Muscle layer of colon (tissue), 2 donors: ENCODE data around the gene ARHGEF40.
"Not testable (repeated sequence)": the region's sequence is repeated elsewhere in the genome, so short reads cannot be mapped to it uniquely, and the experiment has no call there.

Experiments used
- H3K27ac ChIP-seq: one replicate; pipeline ENCODE4 v1.7.0; 2013; ENCODE audit warnings: low read depth, mild to moderate bottlenecking, low read length, moderate library complexity
- H3K27me3 ChIP-seq, 2 donors: one replicate each; pipeline ENCODE4 v1.7.0; 2013; ENCODE audit warnings: low read length in 2 of 2, mild to moderate bottlenecking in 2 of 2; ENCODE audit not compliant: insufficient read depth in 2 of 2, control insufficient read depth in 1 of 2
- H3K36me3 ChIP-seq: one replicate; pipeline ENCODE4 v1.7.0; 2013; ENCODE audit warnings: mild to moderate bottlenecking, low read length; ENCODE audit not compliant: insufficient read depth
- H3K4me1 ChIP-seq: one replicate; pipeline ENCODE4 v1.7.0; 2013; ENCODE audit warnings: mild to moderate bottlenecking, low read length; ENCODE audit not compliant: insufficient read depth
- H3K4me3 ChIP-seq, 2 donors: one replicate each; pipeline ENCODE4 v1.7.0; 2013; ENCODE audit warnings: low read length in 2 of 2, low read depth in 1 of 2, mild to moderate bottlenecking in 1 of 2, moderate library complexity in 1 of 2
- H3K9ac ChIP-seq: one replicate; pipeline ENCODE4 v1.7.0; 2013; ENCODE audit warnings: low read length
- H3K9me3 ChIP-seq: one replicate; pipeline ENCODE4 v1.7.0; 2013; ENCODE audit warnings: mild to moderate bottlenecking, low read length
- donor health status: abdominal sarcoma.
- donor health status: Adenocarcinoma of cecum.

The ARHGEF40 gene

DNA sequence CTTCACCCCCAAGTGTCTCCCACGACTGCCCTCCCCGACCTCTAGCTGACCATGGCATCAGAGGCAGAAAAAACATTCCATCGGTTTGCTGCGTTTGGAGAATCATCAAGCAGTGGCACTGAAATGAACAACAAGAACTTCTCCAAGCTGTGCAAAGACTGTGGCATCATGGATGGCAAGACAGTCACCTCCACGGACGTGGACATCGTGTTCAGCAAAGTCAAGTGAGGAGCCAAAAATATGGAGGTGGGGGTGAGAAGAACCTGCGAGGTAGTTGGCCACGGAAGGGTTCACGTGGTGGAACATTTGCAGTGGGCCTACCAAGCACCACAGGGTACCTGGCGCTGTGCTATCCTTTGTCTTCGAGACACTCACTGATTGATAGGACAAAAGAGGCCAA, 39.6 kb upstream of the ARHGEF40 start:
- Histone ChIP-seq H3K36me3 (no peaks in the 10 kb centered on the region), H3K27ac (no peak overlapping the region), H3K9ac (no peak overlapping the region), H3K4me3 (no peak overlapping the region), H3K4me1 (peaks cover 7% of the 10 kb centered on the region), H3K27me3 (no peaks in the 10 kb centered on the region), H3K9me3 (no peaks in the 10 kb centered on the region)

DNA sequence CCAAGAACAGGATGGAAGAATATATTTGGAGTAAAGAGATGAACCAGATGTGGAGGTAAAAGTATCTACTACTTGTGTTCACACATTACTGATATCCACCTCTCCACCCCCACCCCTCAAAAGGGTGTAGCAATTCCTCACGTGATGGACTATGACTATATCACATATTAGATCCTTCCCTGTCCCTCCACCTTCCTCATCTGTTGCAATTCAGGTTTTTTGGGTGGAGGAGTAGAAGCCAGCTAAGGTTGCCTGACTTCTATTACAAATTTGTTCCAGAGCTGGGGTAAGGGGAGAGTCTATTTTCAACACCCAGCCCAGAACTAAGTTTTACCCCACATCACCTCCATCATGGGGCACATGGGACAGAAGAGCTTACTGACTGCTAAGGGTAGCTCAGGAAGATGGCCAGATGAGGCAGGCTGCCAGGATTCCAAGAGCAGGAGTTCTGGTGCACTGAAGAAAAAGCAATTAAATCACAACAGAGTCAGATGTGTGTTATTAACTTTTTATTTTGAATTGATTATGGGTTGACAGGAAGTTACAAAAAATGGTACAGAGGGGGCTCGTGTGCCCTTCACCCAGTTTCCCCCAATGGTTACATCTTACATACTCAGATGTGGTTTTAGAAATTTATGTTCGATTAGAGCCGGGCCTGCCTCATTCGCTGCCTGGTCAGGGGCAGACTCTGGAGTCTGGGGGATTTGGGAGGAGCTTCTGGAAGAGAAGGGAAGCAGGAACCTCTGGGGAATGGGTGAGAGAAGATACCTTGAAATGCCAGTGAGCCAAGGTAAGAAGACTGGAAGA, 37.6 kb upstream of the ARHGEF40 start:
- no peak overlapping the region for H3K27ac ChIP-seq
- H3K9ac ChIP-seq: no peak overlapping the region
- H3K9me3 ChIP-seq: no peaks in the 10 kb centered on the region
- H3K36me3 ChIP-seq: no peaks in the 10 kb centered on the region
- H3K27me3 ChIP-seq: no peaks in the 10 kb centered on the region
- no peak overlapping the region for H3K4me3 ChIP-seq
- H3K4me1 ChIP-seq: no peaks in the 10 kb centered on the region

DNA sequence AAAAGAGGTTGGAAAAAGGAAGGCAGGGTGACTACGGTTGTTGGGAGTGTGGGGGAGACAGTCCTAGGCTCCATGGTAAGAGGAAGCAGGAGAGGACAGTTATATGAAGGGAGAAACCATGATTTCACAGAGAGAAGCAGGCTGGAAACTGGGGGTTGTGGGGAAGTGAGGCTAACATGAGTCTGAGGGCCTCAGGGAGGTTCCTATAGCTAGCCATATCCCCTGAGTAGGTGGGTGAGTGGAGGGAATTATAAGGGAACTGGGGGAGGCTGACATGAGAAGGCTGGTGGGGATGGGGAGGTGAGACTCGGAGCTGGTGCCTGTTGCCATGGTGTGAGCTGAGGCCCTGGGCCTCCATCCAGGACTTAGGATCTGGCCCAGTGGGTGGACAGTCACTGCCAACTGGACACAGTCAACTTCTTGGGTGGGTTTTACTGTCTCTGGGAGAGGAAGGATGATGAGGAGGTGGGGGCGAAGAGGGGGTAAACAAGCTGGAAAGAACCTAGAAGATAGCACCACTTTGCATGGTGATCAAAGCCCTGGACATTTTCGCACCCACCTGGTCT, 36.9 kb upstream of the ARHGEF40 start:
- Histone ChIP-seq H3K36me3 (no peaks in the 10 kb centered on the region), H3K27ac (no peak overlapping the region), H3K4me3 (no peak overlapping the region), H3K9me3 (no peaks in the 10 kb centered on the region), H3K27me3 (no peaks in the 10 kb centered on the region), H3K9ac (no peak overlapping the region), H3K4me1 (peaks cover 4% of the 10 kb centered on the region)

- H3K4me3 ChIP-seq: no peak within 1 kb of the TSS
- no peaks in the 10 kb centered on the region for H3K36me3 ChIP-seq
- no peaks in the 10 kb centered on the region for H3K27me3 ChIP-seq
- no peak within 1 kb of the TSS for H3K9ac ChIP-seq
- no peak within 1 kb of the TSS for H3K27ac ChIP-seq
- H3K4me1 ChIP-seq: peaks cover 19% of the 10 kb centered on the region
- no peaks in the 10 kb centered on the region for H3K9me3 ChIP-seq
These were observed 35.4 kb upstream of the ARHGEF40 start, which contains the start of gene RNASE13 for GRCh38 chr14:21034707-21035106. Gene RNASE13, minus strand, starts transcription at chr14:21034807. Its CDS starts 519 bp downstream, at chr14:21034288.

GRCh38 chr14:21036751-21037150, 33.4 kb upstream of the ARHGEF40 start:
- Histone ChIP-seq H3K27ac (no peak overlapping the region), H3K4me1 (peaks cover 28% of the 10 kb centered on the region), H3K36me3 (no peaks in the 10 kb centered on the region), H3K9ac (no peak overlapping the region), H3K4me3 (no peak overlapping the region), H3K27me3 (no peaks in the 10 kb centered on the region), H3K9me3 (no peaks in the 10 kb centered on the region)

DNA sequence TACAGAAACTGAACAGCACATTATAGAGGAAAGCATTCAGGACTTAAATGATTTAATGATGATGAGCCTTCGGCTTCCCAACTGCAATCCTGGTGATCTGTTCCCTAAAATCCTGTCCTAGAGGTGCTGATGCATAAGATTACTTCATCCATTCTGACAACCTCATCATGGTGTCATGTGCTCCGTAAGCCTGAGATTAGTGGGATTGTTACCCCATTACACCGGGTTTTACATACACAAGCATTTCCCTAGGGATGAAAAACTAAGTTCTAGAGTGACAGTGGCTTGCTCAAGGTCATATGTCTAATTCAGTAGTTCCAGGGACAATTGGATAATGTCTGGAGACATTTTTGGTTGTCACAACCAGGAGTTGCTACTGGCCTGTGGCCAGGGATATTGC, 32.9 kb upstream of the ARHGEF40 start:
- Histone ChIP-seq H3K36me3 (no peaks in the 10 kb centered on the region), H3K27me3 (no peaks in the 10 kb centered on the region), H3K27ac (no peak overlapping the region), H3K9me3 (no peaks in the 10 kb centered on the region), H3K9ac (no peak overlapping the region), H3K4me1 (peaks cover 28% of the 10 kb centered on the region), H3K4me3 (no peak overlapping the region)

DNA sequence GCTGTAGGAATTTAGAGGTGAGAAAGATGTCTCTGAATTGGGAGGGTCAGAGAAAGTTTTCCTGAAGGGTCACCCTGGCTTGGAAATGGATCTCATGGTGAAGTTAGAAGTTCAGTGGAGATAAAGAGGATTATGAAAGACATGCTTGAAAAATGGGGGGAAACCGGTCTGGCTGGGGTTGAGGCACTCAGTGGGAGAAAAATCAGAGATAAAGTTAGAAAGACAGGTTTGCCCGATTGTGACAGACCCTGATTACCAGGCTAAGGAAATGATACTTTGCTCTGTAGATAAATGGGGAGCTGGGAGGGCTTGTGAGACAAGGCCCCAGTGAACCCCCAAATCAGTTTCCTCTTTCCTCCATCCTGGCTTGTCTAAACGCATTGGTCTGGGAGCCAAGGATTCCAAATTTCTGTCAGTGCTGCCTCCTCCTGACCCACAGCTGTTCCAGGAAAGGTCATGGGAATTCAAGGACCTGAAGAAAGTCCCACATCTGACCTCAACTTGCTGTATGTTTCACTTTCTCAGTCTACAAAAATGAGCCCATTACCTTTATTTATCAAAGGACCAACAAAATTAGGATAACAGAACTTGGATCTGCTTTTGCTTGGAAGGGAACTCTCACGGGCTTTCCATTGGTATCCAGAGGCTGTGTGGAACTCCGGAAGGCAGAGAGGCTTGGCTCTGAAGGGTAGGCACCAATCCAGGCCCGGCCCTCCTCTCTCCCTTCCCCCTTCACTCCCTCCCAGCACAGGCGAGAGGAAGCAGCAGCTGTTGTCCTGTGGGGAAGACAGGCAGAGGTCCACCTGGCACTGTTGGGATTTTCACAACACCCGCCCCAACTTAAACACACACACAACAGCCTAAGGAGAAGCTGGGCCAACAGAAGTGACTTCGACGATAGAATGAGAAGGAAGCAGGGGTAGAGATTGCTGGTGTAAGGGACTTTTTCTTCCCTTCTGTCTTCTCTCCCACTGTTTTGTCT, 31.4 kb upstream of the ARHGEF40 start:
- H3K36me3 ChIP-seq: no peaks in the 10 kb centered on the region
- H3K4me3 ChIP-seq: peak overlapping the region in 1 of 2 donors; percentile 38
- peak overlapping the region; percentile 81 for H3K27ac ChIP-seq
- H3K4me1 ChIP-seq: peaks cover 28% of the 10 kb centered on the region
- H3K9ac ChIP-seq: peak overlapping the region; percentile 2
- H3K9me3 ChIP-seq: no peaks in the 10 kb centered on the region
- no peaks in the 10 kb centered on the region for H3K27me3 ChIP-seq

GRCh38 chr14:21039585-21040369, 30.3 kb upstream of the ARHGEF40 start:
- H3K9ac ChIP-seq: peak overlapping the region; percentile 2
- H3K9me3 ChIP-seq: no peaks in the 10 kb centered on the region
- H3K4me1 ChIP-seq: peaks cover 32% of the 10 kb centered on the region
- peak overlapping the region in 1 of 2 donors; percentile 38 for H3K4me3 ChIP-seq
- peak overlapping the region; percentile 81 for H3K27ac ChIP-seq
- no peaks in the 10 kb centered on the region for H3K27me3 ChIP-seq
- no peaks in the 10 kb centered on the region for H3K36me3 ChIP-seq

DNA sequence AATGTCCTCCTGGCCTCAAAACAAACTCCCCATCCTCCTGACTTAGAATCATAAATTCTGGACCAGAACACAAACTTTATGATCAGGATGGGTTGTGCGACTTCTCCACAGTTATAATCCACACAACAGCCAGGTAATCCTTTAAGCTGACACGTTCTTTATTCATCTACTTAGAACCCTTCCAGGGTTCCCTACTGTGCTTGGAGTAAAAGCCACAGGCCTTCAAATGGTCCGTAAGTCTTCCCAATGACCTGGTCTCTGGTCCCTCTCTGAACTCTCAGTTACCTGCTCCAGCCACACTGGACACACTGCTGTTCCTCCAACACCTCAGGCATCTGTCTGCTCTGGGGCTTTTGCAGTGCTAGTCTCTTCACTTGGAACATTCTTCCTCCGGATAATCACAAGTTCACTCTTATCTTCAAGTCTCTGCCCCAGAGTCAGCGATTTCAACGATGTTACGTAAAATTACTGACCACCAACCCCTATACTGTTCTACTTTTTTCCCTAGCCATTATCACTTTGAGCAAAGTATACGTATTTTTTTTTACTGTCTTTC, 29.7 kb upstream of the ARHGEF40 start:
- Histone ChIP-seq H3K9me3 (no peaks in the 10 kb centered on the region), H3K27me3 (no peaks in the 10 kb centered on the region), H3K27ac (no peak overlapping the region), H3K4me1 (peaks cover 32% of the 10 kb centered on the region), H3K36me3 (no peaks in the 10 kb centered on the region), H3K9ac (no peak overlapping the region), H3K4me3 (no peak overlapping the region)

GRCh38 chr14:21040941-21041340, 29.2 kb upstream of the ARHGEF40 start:
- not testable (repeated sequence) for H3K9ac ChIP-seq, H3K27me3 ChIP-seq, H3K27ac ChIP-seq, H3K36me3 ChIP-seq, H3K4me3 ChIP-seq, H3K9me3 ChIP-seq
- peaks cover 32% of the 10 kb centered on the region for H3K4me1 ChIP-seq
